D341Med (cell line): ENCODE results near the gene NDST1.

ENCODE experiments used
- DNase-seq: peaks from one replicate; pipeline ENCODE4 v3.0.0; 2012; ENCODE audit warnings: low spot score

The NDST1 gene

DNA sequence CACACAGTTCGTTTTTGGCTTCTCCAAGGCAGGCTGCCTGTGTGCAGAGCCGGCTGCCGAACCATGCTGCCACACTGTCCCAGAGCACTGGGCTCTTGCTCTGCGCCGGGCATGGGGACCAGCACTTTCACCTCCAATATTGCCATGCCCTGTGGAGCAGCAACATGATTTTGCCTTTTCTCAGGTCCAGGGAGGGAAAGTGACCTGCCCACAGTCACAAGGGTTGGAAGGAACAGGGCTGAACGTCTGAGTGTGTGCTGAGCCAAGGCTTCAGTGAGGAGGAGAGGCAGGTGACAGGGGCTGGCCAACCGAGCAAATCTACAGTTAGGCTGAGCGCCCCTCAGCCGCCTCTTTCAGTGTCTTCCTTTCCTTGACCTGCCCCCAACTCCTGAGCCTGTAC is 98.5 kb downstream of the NDST1 start:
- DNase-seq, result no peak

DNA sequence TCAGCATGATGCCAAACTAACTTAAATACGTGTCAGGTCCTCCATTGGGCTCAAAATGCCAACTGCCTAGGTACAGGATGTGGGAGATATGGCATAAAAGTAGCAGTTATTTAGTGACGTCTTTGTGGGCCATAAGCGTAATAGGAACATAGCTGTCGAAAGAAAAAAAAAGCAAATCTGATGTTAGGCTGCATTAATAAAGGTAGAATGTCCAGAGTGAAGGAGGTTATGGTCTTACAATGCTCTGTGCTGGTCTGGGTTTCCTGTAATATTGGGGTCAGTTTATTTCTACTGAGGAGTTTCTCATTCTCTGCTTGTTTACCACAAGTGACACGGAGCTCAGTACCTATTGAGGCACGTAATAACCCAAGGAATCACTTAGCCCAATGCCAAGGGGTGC is 99.2 kb downstream of the NDST1 start:
- DNase-seq, result no peak
